HT-29 (cell line): Measurements from ENCODE around the gene SPOCK2. TPM values are rescaled to one million over a fixed set of nuclear protein-coding genes. Genes with fewer than 3 reads are reported as not detected.

Experiments used
- DNase-seq: peaks from one replicate; pipeline ENCODE4 v3.0.0-alpha.2; 2015; ENCODE audit warnings: low spot score
- total RNA-seq: library from RNA; depleted of rRNA; stranded (reverse); fragments of >200 nt; shearing (Covaris generic); gene quantifications from 2 replicates; pipeline ENCODE4 v1.2.3, GENCODE V29; 2014

The SPOCK2 gene
- total RNA-seq, 1 experiment from 2014 or later: 0.08 TPM

GRCh38 chr10:72088889-72089575 is 681 bp upstream of the SPOCK2 start:
- DNase-seq: no peak

- no peak for DNase-seq
These were observed 871 bp downstream of the SPOCK2 start for GRCh38 chr10:72087392-72087968.

GRCh38 chr10:72086466-72087391 is 1.6 kb downstream of the SPOCK2 start:
- no peak for DNase-seq

- DNase-seq: no peak
These were observed 2.4 kb downstream of the SPOCK2 start for GRCh38 chr10:72085864-72086465.

- no peak for DNase-seq
These were observed 3.2 kb downstream of the SPOCK2 start for GRCh38 chr10:72085166-72085565.

- DNase-seq: no peak
These were observed 4.4 kb downstream of the SPOCK2 start for GRCh38 chr10:72083790-72084459.

GRCh38 chr10:72082856-72083789 is 5.2 kb downstream of the SPOCK2 start:
- no peak for DNase-seq

GRCh38 chr10:72081772-72082590 is 6.4 kb downstream of the SPOCK2 start:
- peak; percentile 49 for DNase-seq

- no peak for DNase-seq
These were observed 7.1 kb downstream of the SPOCK2 start for GRCh38 chr10:72081210-72081609.

- DNase-seq: no peak
These were observed 8.0 kb downstream of the SPOCK2 start for GRCh38 chr10:72080042-72080975.

GRCh38 chr10:72079356-72079755 is 9.0 kb downstream of the SPOCK2 start:
- DNase-seq: no peak

- DNase-seq: no peak
These were observed 10.9 kb downstream of the SPOCK2 start for GRCh38 chr10:72077275-72077990.

- DNase-seq: no peak
These were observed 11.6 kb downstream of the SPOCK2 start for GRCh38 chr10:72076756-72077155.

- no peak for DNase-seq
These were observed 12.8 kb downstream of the SPOCK2 start for GRCh38 chr10:72075376-72076115.

- no peak for DNase-seq
These were observed 13.6 kb downstream of the SPOCK2 start for GRCh38 chr10:72074574-72075375.
